ENCODE measurements around the gene CAPN12. TPM values are rescaled to one million over a fixed set of nuclear protein-coding genes. Genes with fewer than 3 reads are reported as not detected.

Gene CAPN12
- total and polyA plus RNA-seq, 12 donors = 0.39 to 23.1 (median 3.7) TPM; not detected in 1

DNA sequence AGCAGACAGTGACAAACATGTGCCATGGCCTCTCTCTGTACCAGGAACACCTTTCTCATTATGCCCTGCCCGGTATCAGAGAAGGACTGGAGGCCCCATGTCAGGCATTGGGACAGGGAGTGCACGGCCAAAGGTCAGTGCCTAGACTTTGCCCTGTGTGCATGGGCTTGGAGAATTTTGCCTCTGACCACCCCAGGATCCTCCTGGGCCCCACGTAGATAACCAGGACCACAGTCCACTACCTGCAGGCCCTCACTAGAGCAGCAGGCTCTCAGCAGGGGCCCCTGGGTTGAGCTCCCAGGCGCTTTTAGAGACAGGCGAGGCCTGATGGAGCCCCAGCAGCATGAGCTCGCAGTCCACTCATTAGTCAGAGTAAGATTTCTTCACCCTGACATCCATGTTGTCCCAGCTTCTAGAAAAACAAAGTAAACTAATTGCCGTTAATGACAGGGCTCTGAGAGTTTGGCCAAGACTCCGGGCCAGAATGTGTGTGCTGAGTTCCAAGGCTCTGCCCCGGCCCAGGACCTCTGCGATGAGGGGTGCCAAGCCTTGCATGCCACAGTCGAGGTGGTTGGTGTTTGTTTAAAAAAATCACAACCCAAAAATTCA is 42.7 kb downstream of the CAPN12 start:
- 36 to 49% (median 41%) methylated on average over 9 to 11 of the region's 11 CpGs for WGBS, 4 donors
- Histone ChIP-seq H3K27me3 (no peaks in the 10 kb centered on the region), H3K36me3 (replicated peaks in 1 of 2) (peaks cover 0 to 59% of the 10 kb centered on the region in 2 donors), H3K27ac (peak overlapping the region; percentile 39 to 93 (median 76)), H3K4me3 (no peak overlapping the region), H3K9me3 (replicated peaks in 1 of 3) (no peaks in the 10 kb centered on the region), H3K4me1 (replicated peaks in 1 of 2) (peaks cover 22 to 78% of the 10 kb centered on the region in 2 donors)
- intact Hi-C loops (cut with DNase I) = loop anchor here (5.0 to 10.0 kb wide), 2 partner anchors 47 to 49 kb away; no protein-coding TSS in a partner anchor
- peak in 4 of 7 donors; percentile 66 to 82 (median 76) for DNase-seq
- TF ChIP-seq, protein P1, sequence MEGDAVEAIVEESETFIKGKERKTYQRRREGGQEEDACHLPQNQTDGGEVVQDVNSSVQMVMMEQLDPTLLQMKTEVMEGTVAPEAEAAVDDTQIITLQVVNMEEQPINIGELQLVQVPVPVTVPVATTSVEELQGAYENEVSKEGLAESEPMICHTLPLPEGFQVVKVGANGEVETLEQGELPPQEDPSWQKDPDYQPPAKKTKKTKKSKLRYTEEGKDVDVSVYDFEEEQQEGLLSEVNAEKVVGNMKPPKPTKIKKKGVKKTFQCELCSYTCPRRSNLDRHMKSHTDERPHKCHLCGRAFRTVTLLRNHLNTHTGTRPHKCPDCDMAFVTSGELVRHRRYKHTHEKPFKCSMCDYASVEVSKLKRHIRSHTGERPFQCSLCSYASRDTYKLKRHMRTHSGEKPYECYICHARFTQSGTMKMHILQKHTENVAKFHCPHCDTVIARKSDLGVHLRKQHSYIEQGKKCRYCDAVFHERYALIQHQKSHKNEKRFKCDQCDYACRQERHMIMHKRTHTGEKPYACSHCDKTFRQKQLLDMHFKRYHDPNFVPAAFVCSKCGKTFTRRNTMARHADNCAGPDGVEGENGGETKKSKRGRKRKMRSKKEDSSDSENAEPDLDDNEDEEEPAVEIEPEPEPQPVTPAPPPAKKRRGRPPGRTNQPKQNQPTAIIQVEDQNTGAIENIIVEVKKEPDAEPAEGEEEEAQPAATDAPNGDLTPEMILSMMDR (IDR thresholded peaks at IDR 0.05) = no peak
- TF ChIP-seq POLR2A (IDR thresholded peaks at IDR 0.05) = no peak

DNA sequence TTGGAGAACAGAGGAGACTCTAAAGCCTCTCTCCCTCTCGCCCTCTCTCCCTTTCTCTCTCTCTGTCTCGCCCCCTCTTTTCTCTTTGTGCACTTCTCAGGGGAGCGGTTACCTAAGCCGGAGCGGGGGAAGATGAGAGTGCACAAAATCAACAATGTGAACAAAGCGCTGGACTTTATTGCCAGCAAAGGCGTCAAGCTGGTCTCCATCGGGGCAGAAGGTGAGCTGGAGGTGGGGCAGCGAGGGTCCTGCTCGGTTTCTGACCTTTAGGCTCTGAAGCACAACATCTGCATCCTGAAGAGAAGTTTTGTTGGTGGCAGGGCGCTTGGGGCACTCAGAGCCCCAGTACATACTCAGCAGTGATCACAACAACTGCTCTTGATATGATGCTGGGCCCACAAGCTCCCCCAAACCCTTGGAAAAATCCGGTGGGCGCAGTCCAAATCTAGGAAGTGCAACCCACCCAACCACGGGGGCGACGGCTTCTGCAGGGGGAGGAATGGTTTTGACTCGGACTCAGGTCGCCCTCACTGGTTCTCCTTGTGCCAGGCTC is 43.3 kb downstream of the CAPN12 start:
- Histone ChIP-seq H3K4me1 (replicated peaks in 1 of 2) (peaks cover 25 to 78% of the 10 kb centered on the region in 2 donors), H3K36me3 (replicated peaks in 1 of 2) (peaks cover 0 to 53% of the 10 kb centered on the region in 2 donors), H3K27me3 (no peaks in the 10 kb centered on the region), H3K4me3 (no peak overlapping the region), H3K9me3 (replicated peaks in 1 of 3) (no peaks in the 10 kb centered on the region), H3K27ac (peak overlapping the region; percentile 39 to 93 (median 76))
- 83 to 91% (median 86%) methylated on average over 11 to 18 of the region's 18 CpGs for WGBS, 4 donors
- intact Hi-C loops (cut with DNase I) = loop anchor here (5.0 to 10.0 kb wide), 2 partner anchors 46 to 49 kb away; no protein-coding TSS in a partner anchor
- DNase-seq = no peak
- TF ChIP-seq, protein P1 (IDR thresholded peaks at IDR 0.05) = no peak
- TF ChIP-seq POLR2A (IDR thresholded peaks at IDR 0.05) = no peak

DNA sequence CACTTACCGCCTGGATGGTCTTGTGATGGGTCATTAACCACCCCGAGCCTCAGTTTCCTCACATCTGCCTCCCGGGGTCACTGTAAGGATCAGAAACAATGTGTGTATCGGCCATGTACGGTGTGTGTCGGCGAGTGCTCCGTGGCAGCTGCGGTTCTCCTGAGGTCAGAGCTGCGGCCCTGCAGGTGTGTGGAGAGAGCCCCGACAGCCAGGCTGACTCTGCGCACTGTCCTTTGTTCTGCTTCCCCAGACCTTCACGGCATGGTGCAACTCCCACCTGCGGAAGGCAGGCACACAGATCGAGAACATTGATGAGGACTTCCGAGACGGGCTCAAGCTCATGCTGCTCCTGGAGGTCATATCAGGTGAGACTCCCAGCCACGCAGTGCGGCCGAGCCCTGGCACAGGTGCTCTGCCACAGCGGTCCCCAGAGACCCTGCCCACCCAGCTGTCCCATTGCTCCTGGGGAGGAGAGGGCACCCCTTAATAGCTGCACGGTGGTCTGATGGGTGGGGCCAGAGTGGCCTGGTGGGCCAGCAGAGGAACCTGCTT is 43.8 kb downstream of the CAPN12 start:
- intact Hi-C loops (cut with DNase I) = loop anchor here (5.0 to 10.0 kb wide), 2 partner anchors 46 to 48 kb away; no protein-coding TSS in a partner anchor
- Histone ChIP-seq H3K36me3 (replicated peaks in 1 of 2) (peaks cover 0 to 48% of the 10 kb centered on the region in 2 donors), H3K4me1 (replicated peaks in 1 of 2) (peaks cover 30 to 78% of the 10 kb centered on the region in 2 donors), H3K4me3 (no peak overlapping the region), H3K27ac (peak overlapping the region in 3 of 5 donors; percentile 76 to 93 (median 88)), H3K27me3 (no peaks in the 10 kb centered on the region), H3K9me3 (replicated peaks in 1 of 3) (no peaks in the 10 kb centered on the region)
- 85 to 92% (median 87%) methylated on average over 12 to 22 of the region's 22 CpGs for WGBS, 4 donors
- no peak for DNase-seq
- no peak for TF ChIP-seq POLR2A (IDR thresholded peaks at IDR 0.05)
- TF ChIP-seq, protein P1 (IDR thresholded peaks at IDR 0.05) = no peak

DNA sequence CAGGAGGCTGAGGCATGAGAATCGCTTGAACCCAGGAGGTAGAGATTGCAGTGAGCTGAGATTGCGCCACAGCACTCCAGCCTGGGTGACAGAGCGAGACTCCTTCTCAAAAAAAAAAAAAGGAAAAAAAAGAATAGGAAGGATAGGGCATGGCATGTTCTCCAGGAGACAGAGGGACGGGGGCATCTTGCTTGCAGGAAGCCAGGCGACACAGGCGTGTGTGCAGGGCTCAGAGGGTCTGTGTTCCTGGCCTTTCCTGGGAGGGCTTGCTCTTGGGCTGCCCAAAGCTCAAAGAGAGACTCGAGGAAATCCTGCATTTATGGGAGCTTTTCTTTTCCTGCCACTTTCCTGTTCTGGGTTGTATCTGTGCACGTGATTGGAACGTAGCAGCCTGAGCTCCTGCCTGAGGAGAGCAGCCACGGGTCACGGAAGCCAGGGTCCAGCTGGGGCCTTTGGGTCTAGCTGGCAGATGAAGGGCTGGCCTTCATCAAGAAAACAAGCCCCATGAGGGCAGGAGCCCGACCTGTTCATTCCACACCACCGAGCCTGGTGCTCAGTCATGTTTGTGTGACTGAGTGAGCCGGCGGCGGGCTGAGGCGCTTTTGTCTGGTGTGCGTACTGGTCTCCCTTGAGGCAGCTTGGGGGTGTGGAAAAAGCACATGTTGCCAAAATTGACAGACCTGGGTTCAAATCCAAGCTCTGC is 44.5 kb downstream of the CAPN12 start:
- intact Hi-C loops (cut with DNase I) = loop anchor here (5.0 to 10.0 kb wide), 2 partner anchors 45 to 47 kb away; no protein-coding TSS in a partner anchor
- no peak for TF ChIP-seq POLR2A (IDR thresholded peaks at IDR 0.05)
- TF ChIP-seq, protein P1 (IDR thresholded peaks at IDR 0.05) = no peak
- 79 to 85% (median 80%) methylated on average over 18 of the region's 18 CpGs for WGBS, 4 donors
- Histone ChIP-seq H3K4me1 (replicated peaks in 1 of 2) (peaks cover 36 to 79% of the 10 kb centered on the region in 2 donors), H3K4me3 (no peak overlapping the region), H3K36me3 (replicated peaks in 1 of 2) (peaks cover 0 to 42% of the 10 kb centered on the region in 2 donors), H3K27me3 (no peaks in the 10 kb centered on the region), H3K27ac (peak overlapping the region in 4 of 5 donors; percentile 24 to 93 (median 82)), H3K9me3 (replicated peaks in 1 of 3) (no peaks in the 10 kb centered on the region)
- no peak for DNase-seq
